SU-DHL-6 (cell line): ENCODE data around the gene ZNF568.

Experiments
- H2AFZ ChIP-seq: fragments of 200-600 bp; sonication (generic); 2 replicates; pipeline ENCODE4 v1.6.1; 2014; ENCODE audit warnings: low read depth, mild to moderate bottlenecking, moderate library complexity, mixed read lengths, antibody characterized with exemption, low read length; ENCODE audit not compliant: severe bottlenecking
- H3F3A ChIP-seq: fragments of 200-600 bp; shearing (Covaris generic); 2 replicates; pipeline ENCODE4 v1.6.0; 2016; ENCODE audit warnings: antibody characterized with exemption, mild to moderate bottlenecking; ENCODE audit not compliant: insufficient read depth
- H3K27ac ChIP-seq: fragments of 200-600 bp; sonication (generic); 2 replicates; pipeline ENCODE4 v1.5.1; 2016; ENCODE audit warnings: low read depth, mild to moderate bottlenecking, low read length, moderate library complexity, mixed read lengths
- H3K27me3 ChIP-seq: fragments of 200-600 bp; sonication (generic), shearing (Covaris generic); 2 replicates; pipeline ENCODE4 v1.6.0; 2014; ENCODE audit warnings: mild to moderate bottlenecking, low read length
- H3K36me3 ChIP-seq: fragments of 200-600 bp; sonication (generic); 2 replicates; pipeline ENCODE4 v1.6.1; 2014; ENCODE audit warnings: mild to moderate bottlenecking, low read length, mixed read lengths
- H3K4me2 ChIP-seq: fragments of 300-600, 200-600 bp; shearing (Covaris generic), sonication (generic); 2 replicates; pipeline ENCODE4 v1.6.0; 2014; ENCODE audit warnings: low read length, low read depth, mild to moderate bottlenecking; ENCODE audit not compliant: poor library complexity, severe bottlenecking
- H3K4me3 ChIP-seq: fragments of 200-600 bp; sonication (generic); 2 replicates; pipeline ENCODE4 v1.5.1; 2014; ENCODE audit warnings: antibody characterized with exemption, low read length, mild to moderate bottlenecking, mixed read lengths; ENCODE audit not compliant: insufficient read depth, poor library complexity, severe bottlenecking
- H3K79me2 ChIP-seq: fragments of 200-600 bp; sonication (generic); 2 replicates; pipeline ENCODE4 v1.6.1; 2014; ENCODE audit warnings: mild to moderate bottlenecking, low read length, moderate library complexity; ENCODE audit not compliant: insufficient read depth
- H3K9ac ChIP-seq: fragments of 200-600 bp; sonication (generic); 2 replicates; pipeline ENCODE4 v1.7.0; 2014; ENCODE audit warnings: mild to moderate bottlenecking, low read length
- H3K9me2 ChIP-seq: fragments of 200-600 bp; sonication (generic); replicated peaks from 2 replicates; pipeline ENCODE4 v1.6.1; 2014; ENCODE audit warnings: low read length; ENCODE audit not compliant: insufficient read depth
- H3K9me3 ChIP-seq: fragments of 200-600 bp; sonication (generic); 2 replicates; pipeline ENCODE4 v1.6.1; 2014; ENCODE audit warnings: low read length, mixed read lengths; ENCODE audit not compliant: insufficient read depth
- H4K20me1 ChIP-seq: fragments of 200-600 bp; sonication (generic); 2 replicates; pipeline ENCODE4 v1.6.1; 2014; ENCODE audit warnings: low read depth, mild to moderate bottlenecking, antibody characterized with exemption, low read length, moderate library complexity, mixed read lengths
- CTCF ChIP-seq: fragments of 200-600 bp; sonication (generic); IDR thresholded peaks from one replicate; pipeline ENCODE4 v1.5.1; 2017; ENCODE audit warnings: antibody characterized with exemption, mild to moderate bottlenecking, low read length, moderate library complexity; ENCODE audit not compliant: insufficient read depth, poor library complexity, severe bottlenecking
- EZH2phosphoT487 ChIP-seq: fragments of 200-600 bp; sonication (generic), shearing (Covaris generic); conservative IDR thresholded peaks from 2 replicates; pipeline ENCODE4 v1.6.1; 2018; ENCODE audit warnings: mild to moderate bottlenecking, antibody characterized with exemption, low read length, moderate library complexity, mixed read lengths

The ZNF568 gene

DNA sequence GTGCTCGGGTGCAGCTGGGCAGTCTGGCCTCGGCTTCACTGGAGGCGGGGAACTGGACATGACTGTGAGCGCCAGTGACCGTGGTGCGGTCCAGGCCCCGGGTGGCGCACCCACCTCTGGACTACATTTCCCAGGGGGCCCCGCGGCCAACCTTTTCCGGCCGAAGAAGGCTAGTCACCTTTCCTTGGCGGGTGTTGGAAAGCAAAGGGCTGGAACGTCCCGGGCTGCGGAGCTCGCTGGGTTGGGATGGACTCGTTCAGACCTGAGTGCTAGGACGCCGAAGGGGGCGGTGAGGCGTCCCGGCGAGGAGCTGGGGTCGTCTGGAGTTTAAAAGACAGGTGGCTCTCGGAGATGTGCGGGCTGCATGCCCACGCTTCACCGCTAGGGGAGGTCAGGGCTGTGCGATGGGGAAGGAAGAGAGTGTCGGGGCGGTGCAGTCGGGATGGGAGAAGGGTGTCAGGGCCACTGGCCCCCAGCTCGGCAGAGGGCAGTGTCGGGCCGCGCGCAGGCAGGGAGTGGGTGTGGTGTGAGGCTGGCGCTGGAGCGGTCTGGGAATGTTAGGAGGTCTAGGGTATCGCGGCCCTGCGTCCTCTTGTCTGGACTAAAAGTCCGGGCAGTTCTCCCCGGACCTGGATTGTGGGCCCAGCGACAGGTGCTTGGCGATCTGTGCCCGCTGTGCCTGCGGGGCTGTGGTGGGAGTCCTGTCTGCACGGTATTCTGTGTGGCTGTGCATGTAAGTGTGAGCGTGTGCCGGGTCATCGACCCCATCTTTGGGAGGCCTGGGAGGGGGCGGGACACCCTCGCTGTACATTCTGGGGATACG is 57.1 kb downstream of the ZNF568 start:
- no peak overlapping the region; the same call in 1 of the 2 replicates for H3K27ac ChIP-seq
- H3K4me2 ChIP-seq = peak overlapping the region; percentile 71
- H3K9ac ChIP-seq = peak overlapping the region; percentile 57
- peak overlapping the region; percentile 97 for H2AFZ ChIP-seq
- H3K36me3 ChIP-seq = no peaks in the 10 kb centered on the region
- TF ChIP-seq EZH2phosphoT487 (no peak), CTCF (peak; percentile 83)
- H3K79me2 ChIP-seq = no peaks in the 10 kb centered on the region
- H3K27me3 ChIP-seq = no peaks in the 10 kb centered on the region
- no peaks in the 10 kb centered on the region for H3K9me2 ChIP-seq
- H3K4me3 ChIP-seq = peak overlapping the region; percentile 55
- H4K20me1 ChIP-seq = no peaks in the 10 kb centered on the region
- no peaks in the 10 kb centered on the region for H3F3A ChIP-seq
- H3K9me3 ChIP-seq = no peaks in the 10 kb centered on the region

- H2AFZ ChIP-seq = peak overlapping the region; percentile 97
- H3K4me3 ChIP-seq = peak overlapping the region; percentile 55
- H3K36me3 ChIP-seq = no peaks in the 10 kb centered on the region
- no peaks in the 10 kb centered on the region for H3K27me3 ChIP-seq
- no peaks in the 10 kb centered on the region for H4K20me1 ChIP-seq
- no peak for TF ChIP-seq EZH2phosphoT487
- TF ChIP-seq CTCF = no peak
- H3K27ac ChIP-seq = no peak overlapping the region
- H3K9me2 ChIP-seq = no peaks in the 10 kb centered on the region
- peak overlapping the region; percentile 57 for H3K9ac ChIP-seq
- H3K79me2 ChIP-seq = no peaks in the 10 kb centered on the region
- no peaks in the 10 kb centered on the region for H3K9me3 ChIP-seq
- peak overlapping the region; percentile 71 for H3K4me2 ChIP-seq
- no peaks in the 10 kb centered on the region for H3F3A ChIP-seq
These were observed 57.7 kb downstream of the ZNF568 start for GRCh38 chr19:36973844-36974195.

DNA sequence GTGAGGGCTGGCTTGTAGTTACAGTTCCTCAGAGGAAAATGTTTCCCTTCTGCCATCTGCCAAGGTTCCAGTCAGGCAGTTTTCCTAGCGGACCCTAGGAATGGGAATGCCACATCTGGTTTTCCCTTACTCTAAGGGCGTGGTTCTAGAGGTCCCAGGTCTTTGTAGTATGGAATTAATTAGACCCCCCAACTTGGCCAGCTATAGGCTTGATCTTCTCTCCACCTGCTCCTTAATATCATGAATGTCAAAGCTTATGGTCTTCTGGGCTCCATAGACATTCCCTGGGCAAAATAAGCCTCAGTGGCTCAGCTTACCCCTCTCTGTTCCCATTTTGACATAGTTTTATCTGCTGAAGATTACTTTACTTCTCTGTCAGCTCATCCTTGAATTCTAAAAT is 70.0 kb downstream of the ZNF568 start:
- no peaks in the 10 kb centered on the region for H3K36me3 ChIP-seq
- no peaks in the 10 kb centered on the region for H3K9me3 ChIP-seq
- no peak overlapping the region for H3K27ac ChIP-seq
- no peak for TF ChIP-seq CTCF
- no peak for TF ChIP-seq EZH2phosphoT487
- H3K27me3 ChIP-seq = no peaks in the 10 kb centered on the region
- no peaks in the 10 kb centered on the region for H4K20me1 ChIP-seq
- H3K79me2 ChIP-seq = no peaks in the 10 kb centered on the region
- no peak overlapping the region for H2AFZ ChIP-seq
- H3K9ac ChIP-seq = no peak overlapping the region
- H3F3A ChIP-seq = no peaks in the 10 kb centered on the region
- H3K9me2 ChIP-seq = no peaks in the 10 kb centered on the region
- no peak overlapping the region for H3K4me2 ChIP-seq
- no peak overlapping the region for H3K4me3 ChIP-seq
